NK-92 (cell line): ENCODE measurements around the gene SLC25A44.

Source experiments
- DNase-seq: peaks from one replicate; lab custom pipeline; 2025; ENCODE audit not compliant: unreplicated experiment; lab: John Stamatoyannopoulos, UW

Gene SLC25A44

DNA sequence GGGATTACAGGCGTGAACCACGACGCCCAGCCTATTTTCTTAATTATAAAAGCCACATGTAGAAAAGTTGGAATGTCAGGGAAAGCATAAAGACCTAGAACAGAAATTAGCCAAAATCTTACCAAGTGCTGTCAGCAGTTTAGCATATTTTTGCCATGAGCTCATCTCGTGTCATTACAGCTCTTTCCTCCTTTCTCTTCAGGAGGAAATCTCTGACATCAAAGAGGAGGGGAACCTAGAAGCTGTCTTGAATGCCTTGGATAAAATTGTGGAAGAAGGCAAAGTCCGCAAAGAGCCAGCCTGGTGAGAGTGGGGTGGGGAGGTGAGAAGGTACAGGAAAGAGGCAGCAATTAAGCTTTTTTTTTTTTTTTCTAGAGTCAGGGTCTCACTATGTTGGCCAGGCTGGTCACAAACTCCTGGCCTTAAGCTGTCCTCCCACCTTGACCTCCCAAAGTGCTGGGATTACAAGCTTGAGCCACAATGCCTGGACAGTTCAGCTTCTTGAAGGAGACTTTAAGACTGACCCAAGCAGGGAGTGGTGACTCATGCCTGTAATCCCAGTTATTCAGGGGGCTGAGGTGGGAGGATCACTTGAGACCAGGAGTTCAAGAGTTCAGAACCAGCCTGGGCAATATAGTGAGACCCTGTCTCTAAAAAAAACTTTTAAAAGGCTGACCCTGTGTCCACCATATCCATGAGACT, 39.7 kb downstream of the SLC25A44 start:
- no peak for DNase-seq

DNA sequence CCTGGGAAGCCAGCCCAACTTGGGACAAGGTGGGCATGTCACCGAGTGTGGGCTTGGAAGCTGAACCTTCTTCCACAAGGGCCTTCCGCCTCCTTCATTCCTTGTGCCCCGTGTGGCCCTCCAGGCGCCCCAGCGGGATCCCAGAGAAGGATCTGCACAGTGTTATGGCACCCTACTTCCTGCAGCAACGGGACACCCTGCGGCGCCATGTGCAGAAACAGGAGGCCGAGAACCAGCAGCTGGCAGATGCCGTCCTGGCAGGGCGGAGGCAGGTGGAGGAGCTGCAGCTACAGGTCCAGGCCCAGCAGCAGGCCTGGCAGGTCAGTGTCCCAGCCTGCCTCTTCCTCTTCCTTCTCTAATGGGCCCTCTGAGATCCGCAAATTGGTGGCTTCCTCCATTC, 42.3 kb downstream of the SLC25A44 start:
- no peak for DNase-seq

GRCh38 chr1:156238248-156238647, 44.3 kb downstream of the SLC25A44 start:
- DNase-seq: no peak

GRCh38 chr1:156241311-156241811, 47.5 kb downstream of the SLC25A44 start:
- no peak for DNase-seq

DNA sequence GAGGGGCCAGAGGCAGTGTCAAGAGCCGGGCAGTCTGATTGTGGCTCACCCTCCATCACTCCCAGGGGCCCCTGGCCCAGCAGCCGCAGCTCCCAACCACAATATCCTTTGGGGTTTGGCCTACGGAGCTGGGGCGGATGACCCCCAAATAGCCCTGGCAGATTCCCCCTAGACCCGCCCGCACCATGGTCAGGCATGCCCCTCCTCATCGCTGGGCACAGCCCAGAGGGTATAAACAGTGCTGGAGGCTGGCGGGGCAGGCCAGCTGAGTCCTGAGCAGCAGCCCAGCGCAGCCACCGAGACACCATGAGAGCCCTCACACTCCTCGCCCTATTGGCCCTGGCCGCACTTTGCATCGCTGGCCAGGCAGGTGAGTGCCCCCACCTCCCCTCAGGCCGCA, 48.0 kb downstream of the SLC25A44 start, which contains the start of gene BGLAP:
TSS of gene BGLAP (plus strand) at position 259 of the 400 bp plus-strand sequence. CDS start at position 307, 48 bp downstream.
- no peak for DNase-seq

DNA sequence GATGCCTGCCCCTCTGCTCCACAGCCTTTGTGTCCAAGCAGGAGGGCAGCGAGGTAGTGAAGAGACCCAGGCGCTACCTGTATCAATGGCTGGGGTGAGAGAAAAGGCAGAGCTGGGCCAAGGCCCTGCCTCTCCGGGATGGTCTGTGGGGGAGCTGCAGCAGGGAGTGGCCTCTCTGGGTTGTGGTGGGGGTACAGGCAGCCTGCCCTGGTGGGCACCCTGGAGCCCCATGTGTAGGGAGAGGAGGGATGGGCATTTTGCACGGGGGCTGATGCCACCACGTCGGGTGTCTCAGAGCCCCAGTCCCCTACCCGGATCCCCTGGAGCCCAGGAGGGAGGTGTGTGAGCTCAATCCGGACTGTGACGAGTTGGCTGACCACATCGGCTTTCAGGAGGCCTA, 48.8 kb downstream of the SLC25A44 start:
- no peak for DNase-seq

- no peak for DNase-seq
These were observed 50.2 kb downstream of the SLC25A44 start for GRCh38 chr1:156244126-156244525.

- DNase-seq: no peak
These were observed 50.8 kb downstream of the SLC25A44 start for GRCh38 chr1:156244712-156245111.

DNA sequence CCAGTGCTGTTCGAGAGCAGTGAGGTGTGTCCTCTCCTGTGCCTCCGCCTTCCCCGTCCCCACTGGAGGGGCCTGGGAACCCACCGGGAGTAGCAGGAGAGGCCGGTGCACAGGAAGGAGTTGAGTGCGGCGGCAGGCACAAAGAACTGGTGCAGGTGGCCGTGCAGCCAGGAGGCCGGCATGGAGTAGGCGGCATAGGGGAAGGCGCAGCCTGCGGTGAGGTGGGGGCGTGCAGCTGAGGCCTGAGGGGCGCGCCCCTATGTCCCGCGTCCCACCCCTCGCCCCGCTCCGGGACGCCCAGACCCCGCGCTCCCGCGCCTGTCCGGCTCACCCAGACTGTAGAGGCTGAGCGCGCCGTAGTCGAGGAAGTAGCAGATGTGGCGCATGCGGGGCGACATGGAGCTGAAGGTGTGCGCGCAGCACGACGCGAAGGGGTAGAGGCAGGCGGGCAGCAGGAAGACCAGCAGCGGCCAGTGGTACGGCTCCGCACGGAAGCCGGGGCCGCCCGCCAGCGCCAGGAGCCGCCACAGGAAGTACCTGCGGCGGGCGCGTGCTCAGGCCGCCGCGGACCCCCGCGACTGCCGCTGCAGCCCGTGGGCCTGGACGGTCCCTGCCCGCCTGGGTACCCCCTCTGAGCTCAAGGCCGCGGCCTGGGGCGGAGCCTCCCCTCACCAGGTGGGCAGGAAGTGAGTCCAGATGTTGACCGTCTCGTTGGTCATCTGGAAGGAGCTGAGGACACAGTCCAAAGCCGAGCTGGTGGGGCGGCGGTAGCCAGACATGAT, 51.7 kb downstream of the SLC25A44 start:
- no peak for DNase-seq

DNA sequence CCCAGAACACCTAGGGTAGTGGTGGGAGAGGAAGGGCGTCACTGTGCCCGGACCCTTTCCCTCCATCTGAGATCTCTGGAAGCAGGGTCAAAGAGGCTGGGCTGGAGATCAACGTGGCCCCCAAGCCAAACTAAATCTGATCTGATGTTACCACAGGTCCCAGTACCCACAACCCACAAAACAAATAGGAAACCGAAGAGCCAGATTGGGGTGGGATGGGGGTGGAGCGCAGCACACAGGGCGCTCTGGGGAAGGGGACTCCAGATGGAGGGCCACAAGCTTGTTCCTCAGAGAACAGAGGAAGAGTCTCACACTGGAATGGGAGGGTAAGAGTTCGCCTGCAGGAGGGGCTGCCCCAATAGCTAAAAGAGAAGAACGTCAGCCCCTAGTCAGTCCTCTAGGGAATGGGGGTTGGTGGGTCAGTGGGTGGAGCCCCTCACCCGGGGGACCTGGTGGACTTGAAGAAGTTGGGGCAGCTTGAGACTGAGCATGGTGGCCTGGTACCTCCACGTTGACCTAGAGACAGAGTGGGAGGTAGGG, 52.4 kb downstream of the SLC25A44 start:
- no peak for DNase-seq

- no peak for DNase-seq
These were observed 53.0 kb downstream of the SLC25A44 start for GRCh38 chr1:156246781-156247459.

DNA sequence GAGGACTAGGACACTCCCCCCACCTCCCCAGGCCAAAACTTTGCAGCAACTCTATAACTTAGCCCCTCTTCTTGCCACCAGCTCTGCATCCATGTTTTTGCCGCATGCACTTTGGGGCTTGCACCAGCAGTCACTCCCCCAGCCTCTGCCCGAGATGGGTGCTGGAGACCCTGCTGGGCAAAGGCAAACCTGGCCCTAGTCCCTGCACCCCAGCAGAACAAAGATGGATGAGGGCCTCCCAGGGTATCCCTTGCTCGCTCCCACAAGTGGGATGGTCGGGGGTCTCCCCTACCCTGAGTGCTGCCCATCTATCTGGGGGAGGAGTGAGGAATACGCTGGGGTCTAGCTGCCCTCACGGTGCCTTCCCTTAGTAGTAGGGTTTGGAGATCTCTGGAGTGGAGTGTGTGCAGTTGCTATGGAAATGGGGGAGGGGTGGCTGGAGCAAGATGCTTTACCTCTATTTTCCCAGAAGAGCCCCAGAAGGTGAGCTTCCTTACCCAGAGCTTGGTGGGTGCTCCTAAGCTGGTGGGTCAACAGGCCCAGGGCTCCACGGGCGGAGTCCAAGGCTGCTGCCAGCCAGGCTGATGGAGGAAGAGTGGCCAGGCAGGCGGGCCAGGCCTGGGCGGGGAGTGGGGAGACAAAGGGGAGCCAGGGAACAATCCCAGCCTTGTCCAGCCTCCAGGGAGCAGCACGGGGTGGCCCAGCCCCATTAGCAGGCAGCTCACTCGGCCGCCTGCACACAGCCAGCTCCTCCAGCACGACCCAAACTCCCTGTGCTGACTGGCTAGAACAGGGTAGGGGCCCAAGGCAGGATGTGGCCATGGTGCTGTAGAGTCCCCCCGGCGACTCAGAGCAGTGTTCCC, 53.8 kb downstream of the SLC25A44 start, which contains the start of gene PAQR6:
TSS of gene PAQR6 (minus strand) at position 597 of the 863 bp plus-strand sequence. CDS start 1,325 bp downstream, outside the sequence.
- no peak for DNase-seq

DNA sequence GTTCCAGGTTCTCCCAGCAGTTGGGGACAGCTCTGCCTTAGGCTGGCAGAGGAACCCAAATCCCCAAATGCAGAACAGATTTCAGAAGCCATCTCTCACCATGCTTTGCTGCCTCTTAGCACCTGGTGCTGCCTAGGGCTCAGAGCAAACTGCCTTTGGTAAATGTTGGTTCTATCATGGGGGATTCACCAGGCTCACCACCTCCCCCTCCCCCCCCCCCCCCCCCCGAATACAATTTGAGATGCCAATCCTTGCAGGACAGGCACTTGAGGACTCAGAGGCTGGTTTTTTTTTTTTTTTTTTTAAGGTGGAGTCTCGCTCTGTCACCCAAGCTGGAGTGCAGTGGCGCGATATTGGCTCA, 54.4 kb downstream of the SLC25A44 start:
- DNase-seq: no peak

GRCh38 chr1:156249593-156249992, 55.7 kb downstream of the SLC25A44 start:
- DNase-seq: no peak

GRCh38 chr1:156251527-156251926, 57.6 kb downstream of the SLC25A44 start:
- no peak for DNase-seq

GRCh38 chr1:156253634-156254033, 59.7 kb downstream of the SLC25A44 start:
- DNase-seq: no peak

DNA sequence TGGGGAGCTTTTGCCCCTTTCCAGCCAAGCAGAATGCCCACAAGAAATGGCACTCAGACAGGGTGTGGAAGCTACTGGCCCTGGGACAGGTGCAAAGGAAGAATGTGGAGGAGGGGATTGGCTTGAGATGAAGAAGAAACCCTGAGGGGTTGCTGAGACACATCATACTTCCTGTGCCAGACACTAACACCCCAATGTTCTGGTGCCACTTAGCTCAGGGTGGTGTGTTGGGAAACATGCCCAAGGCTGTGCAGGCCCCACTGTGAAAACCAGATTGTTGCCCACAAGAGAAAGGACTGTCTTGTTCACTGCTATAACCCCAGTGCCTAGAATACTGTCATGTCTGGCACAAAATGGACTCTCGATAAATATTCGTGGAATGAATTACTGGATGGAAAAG, 63.8 kb downstream of the SLC25A44 start:
- DNase-seq: no peak

DNA sequence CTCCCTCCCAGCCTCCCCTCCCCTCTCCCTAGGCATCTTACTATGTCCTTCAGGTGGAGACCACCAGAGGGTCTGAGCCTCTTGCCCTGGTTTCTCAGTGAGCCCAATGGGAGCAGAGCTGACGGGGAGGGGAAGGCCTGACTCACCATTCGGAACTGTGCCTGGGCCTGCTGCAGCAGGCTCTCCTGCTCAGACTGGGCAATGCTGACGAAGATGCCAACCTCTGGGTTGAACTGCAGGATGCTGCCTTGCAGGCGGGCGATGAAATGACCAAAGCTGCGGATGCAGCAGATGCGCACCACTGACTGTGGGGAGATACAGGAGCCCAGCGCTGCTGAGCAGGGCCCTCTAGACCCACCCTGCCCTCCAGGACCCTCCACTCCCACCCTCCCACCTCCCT, 65.0 kb downstream of the SLC25A44 start:
- DNase-seq: no peak

- no peak for DNase-seq
These were observed 65.9 kb downstream of the SLC25A44 start for GRCh38 chr1:156259805-156260204.

DNA sequence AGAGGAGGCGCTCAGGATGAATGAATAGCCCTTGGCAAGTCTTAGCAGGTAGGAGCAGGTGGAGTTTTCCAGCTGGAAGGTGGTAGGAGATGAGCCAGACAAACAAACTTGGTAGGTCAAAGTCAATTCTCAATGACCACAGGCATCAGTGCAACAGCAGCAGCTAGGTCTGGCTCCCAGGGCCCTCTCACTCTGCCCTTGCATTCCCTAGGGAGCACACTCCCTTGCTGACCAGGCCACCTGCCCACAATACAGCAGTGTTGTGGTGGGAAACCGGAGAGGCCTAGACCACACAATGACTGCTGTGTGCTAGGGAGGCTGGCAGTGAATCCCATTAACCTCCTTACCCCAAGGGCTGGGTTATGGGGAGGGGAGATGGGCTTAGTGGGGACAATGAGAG, 67.0 kb downstream of the SLC25A44 start:
- DNase-seq: no peak
